ENCODE results near the gene GABRB2. TPM values are rescaled to one million over a fixed set of nuclear protein-coding genes. Genes with fewer than 3 reads are reported as not detected.

The GABRB2 gene
- total and polyA plus RNA-seq, 12 donors = 0.33 to 18.1 (median 6.6) TPM

- no peaks in the 10 kb centered on the region for H3K4me1 ChIP-seq (replicated peaks in 1 of 2)
- H3K9me3 ChIP-seq (replicated peaks in 1 of 3) = no peaks in the 10 kb centered on the region
- TF ChIP-seq POLR2A (IDR thresholded peaks at IDR 0.05) (no peak), CTCF (IDR thresholded peaks at IDR 0.05) (no peak)
- no peak overlapping the region for H3K27ac ChIP-seq
- 71 to 81% (median 79%) methylated on average over 6 of the region's 6 CpGs for WGBS, 4 donors
- H3K27me3 ChIP-seq = no peaks in the 10 kb centered on the region
- H3K36me3 ChIP-seq (replicated peaks in 1 of 2) = no peaks in the 10 kb centered on the region
- intact Hi-C loops (cut with DNase I) = no loop called here
- no peak for DNase-seq
- no peak overlapping the region for H3K4me3 ChIP-seq
Observed at GRCh38 chr5:161399996-161400562, 146.4 kb downstream of the GABRB2 start.

GRCh38 chr5:161397448-161397847 is 149.1 kb downstream of the GABRB2 start:
- Histone ChIP-seq H3K4me3 (no peak overlapping the region), H3K9me3 (replicated peaks in 1 of 3) (no peaks in the 10 kb centered on the region), H3K27ac (no peak overlapping the region), H3K4me1 (replicated peaks in 1 of 2) (peaks cover 0 to 4% of the 10 kb centered on the region in 2 donors), H3K36me3 (replicated peaks in 1 of 2) (no peaks in the 10 kb centered on the region), H3K27me3 (no peaks in the 10 kb centered on the region)
- no peak for DNase-seq
- TF ChIP-seq CTCF (IDR thresholded peaks at IDR 0.05) (no peak), POLR2A (IDR thresholded peaks at IDR 0.05) (no peak)
- 85 to 91% (median 88%) methylated on average over 4 of the region's 4 CpGs for WGBS, 4 donors
- intact Hi-C loops (cut with DNase I) = no loop called here

GRCh38 chr5:161396171-161396570 is 150.4 kb downstream of the GABRB2 start:
- Histone ChIP-seq H3K4me1 (replicated peaks in 1 of 2) (peaks cover 0 to 4% of the 10 kb centered on the region in 2 donors), H3K36me3 (replicated peaks in 1 of 2) (no peaks in the 10 kb centered on the region), H3K4me3 (no peak overlapping the region), H3K9me3 (replicated peaks in 1 of 3) (no peaks in the 10 kb centered on the region), H3K27ac (no peak overlapping the region), H3K27me3 (no peaks in the 10 kb centered on the region)
- no peak for TF ChIP-seq CTCF (IDR thresholded peaks at IDR 0.05)
- TF ChIP-seq POLR2A (IDR thresholded peaks at IDR 0.05) = no peak
- intact Hi-C loops (cut with DNase I) = no loop called here
- DNase-seq = no peak
- WGBS, 4 donors = 62 to 75% (median 65%) methylated on average over 3 of the region's 3 CpGs

- 81 to 93% (median 86%) methylated on average over 1 of the region's 1 CpG for WGBS, 4 donors
- H3K27ac ChIP-seq = no peak overlapping the region
- no peak overlapping the region for H3K4me3 ChIP-seq
- H3K36me3 ChIP-seq (replicated peaks in 1 of 2) = no peaks in the 10 kb centered on the region
- intact Hi-C loops (cut with DNase I) = no loop called here
- H3K4me1 ChIP-seq (replicated peaks in 1 of 2) = peaks cover 0 to 4% of the 10 kb centered on the region in 2 donors
- H3K9me3 ChIP-seq (replicated peaks in 1 of 3) = no peaks in the 10 kb centered on the region
- TF ChIP-seq CTCF (IDR thresholded peaks at IDR 0.05) (no peak), POLR2A (IDR thresholded peaks at IDR 0.05) (no peak)
- no peak for DNase-seq
- H3K27me3 ChIP-seq = no peaks in the 10 kb centered on the region
Observed at GRCh38 chr5:161391724-161392123, 154.8 kb downstream of the GABRB2 start.

Measured in adrenal gland (tissue), 12 donors.